Measurements from ENCODE around the gene PSMF1.

The PSMF1 gene

GRCh38 chr20:1182106-1182505, 63.7 kb downstream of the PSMF1 start:
- Mint-ChIP-seq H3K36me3 (ENCODE audit: low read depth) (peaks cover 2% of the 10 kb centered on the region), H3K9me3 (no peaks in the 10 kb centered on the region), H3K27ac (no peak overlapping the region), H3K27me3 (ENCODE audit: low read depth) (peaks cover 25% of the 10 kb centered on the region), H3K4me1 (ENCODE audit: low read depth) (peaks cover 6% of the 10 kb centered on the region), H3K4me3 (no peak overlapping the region)
- no peak for DNase-seq (ENCODE audit: low spot score)

DNA sequence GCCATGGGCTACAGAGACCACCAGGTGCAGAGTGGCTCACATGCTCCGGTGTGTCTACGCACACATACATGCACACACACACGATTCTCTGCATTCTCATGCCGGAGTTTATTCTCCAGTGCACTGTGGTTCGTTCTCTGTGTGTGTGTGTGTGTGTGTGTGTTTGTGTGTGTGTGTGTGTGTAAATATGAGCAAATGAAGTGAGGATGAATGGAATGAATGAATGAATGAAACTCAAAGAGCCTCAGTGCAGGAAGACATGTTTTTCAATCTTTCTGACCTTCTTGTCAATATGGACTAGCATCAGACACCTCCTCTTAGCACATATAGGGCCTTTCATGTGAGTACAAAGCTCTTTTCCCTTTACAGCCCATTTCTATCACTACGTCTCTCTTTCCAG, 64.8 kb downstream of the PSMF1 start:
- H3K27me3 Mint-ChIP-seq (ENCODE audit: low read depth) = peaks cover 25% of the 10 kb centered on the region
- DNase-seq (ENCODE audit: low spot score) = no peak
- peaks cover 2% of the 10 kb centered on the region for H3K36me3 Mint-ChIP-seq (ENCODE audit: low read depth)
- H3K4me3 Mint-ChIP-seq = no peak overlapping the region
- no peak overlapping the region for H3K27ac Mint-ChIP-seq
- peaks cover 6% of the 10 kb centered on the region for H3K4me1 Mint-ChIP-seq (ENCODE audit: low read depth)
- H3K9me3 Mint-ChIP-seq = no peaks in the 10 kb centered on the region

GRCh38 chr20:1184260-1184637, 65.8 kb downstream of the PSMF1 start:
- Mint-ChIP-seq H3K4me1 (ENCODE audit: low read depth) (peaks cover 6% of the 10 kb centered on the region), H3K36me3 (ENCODE audit: low read depth) (peaks cover 2% of the 10 kb centered on the region), H3K4me3 (peak overlapping the region; percentile 69), H3K9me3 (no peaks in the 10 kb centered on the region), H3K27ac (no peak overlapping the region), H3K27me3 (ENCODE audit: low read depth) (peaks cover 28% of the 10 kb centered on the region)
- no peak for DNase-seq (ENCODE audit: low spot score)

- Mint-ChIP-seq H3K9me3 (no peaks in the 10 kb centered on the region), H3K27me3 (ENCODE audit: low read depth) (peaks cover 31% of the 10 kb centered on the region), H3K4me1 (ENCODE audit: low read depth) (peaks cover 6% of the 10 kb centered on the region), H3K36me3 (ENCODE audit: low read depth) (peaks cover 2% of the 10 kb centered on the region), H3K4me3 (peak within 1 kb of the TSS; percentile 69), H3K27ac (no peak within 1 kb of the TSS)
- DNase-seq (ENCODE audit: low spot score) = no peak
Measured at GRCh38 chr20:1184638-1185315, 66.4 kb downstream of the PSMF1 start, which contains the start of gene TMEM74B. Gene TMEM74B (minus strand): TSS chr20:1184981. CDS start chr20:1183801, 1,180 bp downstream.

GRCh38 chr20:1185316-1185741, 66.9 kb downstream of the PSMF1 start:
- DNase-seq (ENCODE audit: low spot score) = no peak
- peaks cover 36% of the 10 kb centered on the region for H3K27me3 Mint-ChIP-seq (ENCODE audit: low read depth)

GRCh38 chr20:1185790-1186334, 67.5 kb downstream of the PSMF1 start:
- H3K36me3 Mint-ChIP-seq (ENCODE audit: low read depth) = peaks cover 2% of the 10 kb centered on the region
- no peak overlapping the region for H3K27ac Mint-ChIP-seq
- peak; percentile 46 for DNase-seq (ENCODE audit: low spot score)
- peak overlapping the region; percentile 61 for H3K4me3 Mint-ChIP-seq
- H3K9me3 Mint-ChIP-seq = no peaks in the 10 kb centered on the region
- H3K4me1 Mint-ChIP-seq (ENCODE audit: low read depth) = peaks cover 6% of the 10 kb centered on the region
- peaks cover 40% of the 10 kb centered on the region for H3K27me3 Mint-ChIP-seq (ENCODE audit: low read depth)

More at GRCh38 chr20:1185316-1185741, 66.9 kb downstream of the PSMF1 start:
- H3K4me3 Mint-ChIP-seq = no peak overlapping the region
- peaks cover 2% of the 10 kb centered on the region for H3K36me3 Mint-ChIP-seq (ENCODE audit: low read depth)
- no peak overlapping the region for H3K27ac Mint-ChIP-seq
- H3K9me3 Mint-ChIP-seq = no peaks in the 10 kb centered on the region
- peaks cover 6% of the 10 kb centered on the region for H3K4me1 Mint-ChIP-seq (ENCODE audit: low read depth)

GRCh38 chr20:1186367-1186991, 68.1 kb downstream of the PSMF1 start:
- peaks cover 6% of the 10 kb centered on the region for H3K4me1 Mint-ChIP-seq (ENCODE audit: low read depth)
- DNase-seq (ENCODE audit: low spot score) = no peak
- H3K9me3 Mint-ChIP-seq = no peaks in the 10 kb centered on the region
- H3K4me3 Mint-ChIP-seq = peak overlapping the region; percentile 61
- H3K36me3 Mint-ChIP-seq (ENCODE audit: low read depth) = peaks cover 2% of the 10 kb centered on the region
- no peak overlapping the region for H3K27ac Mint-ChIP-seq
- peaks cover 41% of the 10 kb centered on the region for H3K27me3 Mint-ChIP-seq (ENCODE audit: low read depth)

- no peak overlapping the region for H3K4me3 Mint-ChIP-seq
- no peak overlapping the region for H3K27ac Mint-ChIP-seq
- H3K9me3 Mint-ChIP-seq = no peaks in the 10 kb centered on the region
- H3K36me3 Mint-ChIP-seq (ENCODE audit: low read depth) = peaks cover 2% of the 10 kb centered on the region
- H3K4me1 Mint-ChIP-seq (ENCODE audit: low read depth) = peaks cover 6% of the 10 kb centered on the region
- no peak for DNase-seq (ENCODE audit: low spot score)
- H3K27me3 Mint-ChIP-seq (ENCODE audit: low read depth) = peaks cover 37% of the 10 kb centered on the region
Measured at GRCh38 chr20:1187605-1188171, 69.3 kb downstream of the PSMF1 start.

DNA sequence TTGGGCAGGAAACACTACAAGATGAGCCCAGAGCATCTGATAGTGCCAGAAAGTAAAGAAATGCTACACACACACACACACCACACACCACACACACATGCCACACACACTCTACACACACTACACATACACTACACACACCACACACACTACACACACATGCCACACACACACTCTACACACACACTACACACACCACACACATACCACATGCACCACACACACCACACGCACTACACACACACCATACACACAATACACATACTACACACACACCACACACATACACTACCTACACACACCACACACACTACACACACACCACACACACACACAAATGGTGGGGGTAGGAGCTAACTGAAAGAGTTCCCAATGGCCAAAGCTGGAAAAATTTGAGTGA, 69.9 kb downstream of the PSMF1 start:
- H3K4me3 Mint-ChIP-seq = no peak overlapping the region
- H3K4me1 Mint-ChIP-seq (ENCODE audit: low read depth) = peaks cover 6% of the 10 kb centered on the region
- DNase-seq (ENCODE audit: low spot score) = no peak
- no peak overlapping the region for H3K27ac Mint-ChIP-seq
- H3K27me3 Mint-ChIP-seq (ENCODE audit: low read depth) = peaks cover 37% of the 10 kb centered on the region
- H3K9me3 Mint-ChIP-seq = no peaks in the 10 kb centered on the region
- H3K36me3 Mint-ChIP-seq (ENCODE audit: low read depth) = peaks cover 2% of the 10 kb centered on the region

GRCh38 chr20:1189827-1190226, 71.4 kb downstream of the PSMF1 start:
- peaks cover 4% of the 10 kb centered on the region for H3K4me1 Mint-ChIP-seq (ENCODE audit: low read depth)
- H3K9me3 Mint-ChIP-seq = no peaks in the 10 kb centered on the region

GRCh38 chr20:1190847-1191246, 72.4 kb downstream of the PSMF1 start:
- peaks cover 3% of the 10 kb centered on the region for H3K4me1 Mint-ChIP-seq (ENCODE audit: low read depth)
- no peaks in the 10 kb centered on the region for H3K9me3 Mint-ChIP-seq
- H3K27ac Mint-ChIP-seq = no peak overlapping the region
- peaks cover 24% of the 10 kb centered on the region for H3K27me3 Mint-ChIP-seq (ENCODE audit: low read depth)
- DNase-seq (ENCODE audit: low spot score) = no peak
- no peaks in the 10 kb centered on the region for H3K36me3 Mint-ChIP-seq (ENCODE audit: low read depth)
- no peak overlapping the region for H3K4me3 Mint-ChIP-seq

More at GRCh38 chr20:1189827-1190226, 71.4 kb downstream of the PSMF1 start:
- Mint-ChIP-seq H3K4me3 (no peak overlapping the region), H3K27ac (no peak overlapping the region), H3K36me3 (ENCODE audit: low read depth) (no peaks in the 10 kb centered on the region), H3K27me3 (ENCODE audit: low read depth) (peaks cover 23% of the 10 kb centered on the region)
- no peak for DNase-seq (ENCODE audit: low spot score)

DNA sequence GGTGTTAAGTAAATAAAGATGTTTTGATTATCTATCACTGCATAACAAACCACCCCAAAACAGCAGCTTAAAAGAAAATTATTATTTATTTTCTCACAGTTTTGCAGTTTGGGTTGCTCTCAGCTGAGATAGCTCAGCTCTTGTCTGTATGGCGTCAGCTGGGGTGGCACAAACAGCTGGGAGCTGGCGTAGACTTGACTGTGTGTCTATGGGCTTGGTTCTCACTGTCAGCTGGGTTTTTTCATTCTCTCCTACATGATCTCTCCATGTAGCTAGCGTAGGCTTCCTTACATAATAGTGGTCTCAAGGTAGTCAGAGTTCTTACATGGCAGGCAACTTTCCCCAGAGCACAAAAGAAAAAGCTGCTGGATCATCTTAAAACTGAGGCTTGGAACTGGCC, 72.9 kb downstream of the PSMF1 start:
- no peak for DNase-seq (ENCODE audit: low spot score)
- Mint-ChIP-seq H3K4me1 (ENCODE audit: low read depth) (no peaks in the 10 kb centered on the region), H3K27ac (no peak overlapping the region), H3K9me3 (no peaks in the 10 kb centered on the region), H3K4me3 (no peak overlapping the region), H3K36me3 (ENCODE audit: low read depth) (no peaks in the 10 kb centered on the region), H3K27me3 (ENCODE audit: low read depth) (peaks cover 22% of the 10 kb centered on the region)

- no peak overlapping the region for H3K4me3 Mint-ChIP-seq
Measured at GRCh38 chr20:1195226-1195625, 76.8 kb downstream of the PSMF1 start.

GRCh38 chr20:1196634-1197033, 78.2 kb downstream of the PSMF1 start:
- DNase-seq (ENCODE audit: low spot score) = no peak
- no peak overlapping the region for H3K27ac Mint-ChIP-seq
- peaks cover 4% of the 10 kb centered on the region for H3K4me1 Mint-ChIP-seq (ENCODE audit: low read depth)
- peaks cover 7% of the 10 kb centered on the region for H3K27me3 Mint-ChIP-seq (ENCODE audit: low read depth)
- H3K36me3 Mint-ChIP-seq (ENCODE audit: low read depth) = no peaks in the 10 kb centered on the region
- no peak overlapping the region for H3K4me3 Mint-ChIP-seq
- no peaks in the 10 kb centered on the region for H3K9me3 Mint-ChIP-seq

More at GRCh38 chr20:1195226-1195625, 76.8 kb downstream of the PSMF1 start:
- no peaks in the 10 kb centered on the region for H3K36me3 Mint-ChIP-seq (ENCODE audit: low read depth)
- H3K27me3 Mint-ChIP-seq (ENCODE audit: low read depth) = peaks cover 13% of the 10 kb centered on the region
- H3K9me3 Mint-ChIP-seq = no peaks in the 10 kb centered on the region
- H3K27ac Mint-ChIP-seq = no peak overlapping the region
- H3K4me1 Mint-ChIP-seq (ENCODE audit: low read depth) = peaks cover 3% of the 10 kb centered on the region
- no peak for DNase-seq (ENCODE audit: low spot score)

All from T-helper 2 cell treated with Interferon-gamma antibody and Interleukin-4, amounts not matched to agents 5 μg/mL and 100 μg/mL, for 36 hours (primary cell).